Calu3 (cell line): ENCODE data around the gene HDAC4. TPM values are rescaled to one million over a fixed set of nuclear protein-coding genes. Genes with fewer than 3 reads are reported as not detected.

Source experiments
- BruUV-seq: library from RNA; stranded (reverse); fragments of 400-500 nt; replicated peaks from 2 replicates; lab custom pipeline; 2021; lab: Mats Ljungman, UMichigan
- CTCF ChIA-PET: fragments of 300-600 bp; sonication (Branson Sonifier 250); formaldehyde crosslinking; loops from one replicate; lab custom pipeline; 2022; ENCODE audit warnings: antibody characterized with exemption; lab: Charles Lee
- DNase-seq: peaks from one replicate; pipeline ENCODE4 v3.0.0; 2022
- H3K27ac Mint-ChIP-seq: one replicate; pipeline ENCODE4 v1.8.0; 2022; ENCODE audit warnings: mixed read lengths; ENCODE audit not compliant: unreplicated experiment
- H3K27me3 Mint-ChIP-seq: one replicate; pipeline ENCODE4 v1.8.0; 2022; ENCODE audit warnings: mixed read lengths; ENCODE audit not compliant: unreplicated experiment
- H3K36me3 Mint-ChIP-seq: one replicate; pipeline ENCODE4 v1.8.0; 2022; ENCODE audit warnings: mild to moderate bottlenecking, moderate library complexity, mixed read lengths; ENCODE audit not compliant: insufficient read depth, unreplicated experiment
- H3K4me1 Mint-ChIP-seq: one replicate; pipeline ENCODE4 v1.8.0; 2022; ENCODE audit warnings: mild to moderate bottlenecking, low read depth, mixed read lengths; ENCODE audit not compliant: unreplicated experiment
- H3K4me3 Mint-ChIP-seq: one replicate; pipeline ENCODE4 v1.8.0; 2022; ENCODE audit warnings: mild to moderate bottlenecking, low read depth, moderate library complexity, mixed read lengths; ENCODE audit not compliant: unreplicated experiment
- H3K9me3 Mint-ChIP-seq: one replicate; pipeline ENCODE4 v1.8.0; 2022; ENCODE audit warnings: low read depth, mixed read lengths; ENCODE audit not compliant: unreplicated experiment
- CTCF ChIP-seq: fragments of 200-600 bp; IDR thresholded peaks from one replicate; pipeline ENCODE4 v1.8.0; 2022; ENCODE audit warnings: antibody characterized with exemption; ENCODE audit not compliant: unreplicated experiment
- intact Hi-C: fragments of 100-400 bp; cut with micrococcal nuclease; formaldehyde crosslinking; loops from one replicate; pipeline ENCODE4 v1.10.0; 2022; ENCODE audit not compliant: unreplicated experiment
- total RNA-seq: library from RNA; stranded (reverse); gene quantifications from 2 replicates; pipeline ENCODE4 v1.2.3, GENCODE V29; 2022

Gene HDAC4
- total RNA-seq, 1 experiment from 2014 or later: 39.6 TPM

GRCh38 chr2:239171643-239172042 is 229.2 kb downstream of the HDAC4 start:
- Mint-ChIP-seq H3K27ac (no peak overlapping the region), H3K4me3 (no peak overlapping the region), H3K36me3 (no peaks in the 10 kb centered on the region), H3K27me3 (no peaks in the 10 kb centered on the region), H3K9me3 (peaks cover 12% of the 10 kb centered on the region), H3K4me1 (no peaks in the 10 kb centered on the region)
- no peak for DNase-seq
- intact Hi-C loops: no loop called here
- no peak for TF ChIP-seq CTCF
- CTCF ChIA-PET: no interaction called here
- BruUV-seq: no TSS peak

DNA sequence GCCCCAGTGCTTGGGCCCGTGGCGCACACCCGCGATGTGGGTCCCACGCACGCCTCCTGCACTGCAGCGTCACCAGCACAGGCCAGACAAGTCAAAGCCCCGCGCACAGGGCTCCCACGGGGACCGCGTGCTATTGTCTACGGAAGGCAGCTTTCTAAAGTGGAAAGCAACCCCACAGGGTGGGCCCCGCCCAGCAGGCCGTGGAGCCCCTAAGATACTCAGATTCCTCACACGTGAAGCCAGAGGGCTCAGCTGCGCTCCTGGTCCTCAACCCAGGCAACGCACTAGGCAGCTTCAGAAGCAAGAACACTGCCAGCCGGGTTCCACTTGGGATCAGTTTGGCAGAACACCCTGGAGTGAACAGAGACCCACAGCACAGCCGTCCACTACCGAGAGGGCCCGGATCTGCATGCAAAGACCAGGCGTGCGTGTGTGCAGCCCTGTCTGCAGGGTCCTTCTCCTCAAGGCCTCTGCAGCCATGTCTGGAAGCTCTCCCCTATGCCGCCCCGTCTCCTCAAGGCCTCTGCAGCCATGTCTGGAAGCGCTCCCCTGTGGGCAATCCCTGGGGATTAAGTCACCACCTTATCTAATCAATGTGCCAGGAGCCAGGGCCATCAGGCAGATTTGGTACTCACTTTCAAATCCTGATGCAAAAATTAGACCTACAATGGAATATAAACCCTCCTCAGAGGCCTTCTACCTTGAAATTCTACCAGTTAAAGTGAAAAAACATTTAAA is 231.3 kb downstream of the HDAC4 start:
- Mint-ChIP-seq H3K4me1 (no peaks in the 10 kb centered on the region), H3K9me3 (peaks cover 12% of the 10 kb centered on the region), H3K27ac (no peak overlapping the region), H3K36me3 (peaks cover 5% of the 10 kb centered on the region), H3K4me3 (no peak overlapping the region), H3K27me3 (no peaks in the 10 kb centered on the region)
- intact Hi-C loops: no loop called here
- DNase-seq: no peak
- BruUV-seq: no TSS peak
- TF ChIP-seq CTCF: no peak
- CTCF ChIA-PET: no interaction called here

GRCh38 chr2:239168575-239168974 is 232.2 kb downstream of the HDAC4 start:
- DNase-seq: no peak
- peaks cover 7% of the 10 kb centered on the region for H3K36me3 Mint-ChIP-seq

DNA sequence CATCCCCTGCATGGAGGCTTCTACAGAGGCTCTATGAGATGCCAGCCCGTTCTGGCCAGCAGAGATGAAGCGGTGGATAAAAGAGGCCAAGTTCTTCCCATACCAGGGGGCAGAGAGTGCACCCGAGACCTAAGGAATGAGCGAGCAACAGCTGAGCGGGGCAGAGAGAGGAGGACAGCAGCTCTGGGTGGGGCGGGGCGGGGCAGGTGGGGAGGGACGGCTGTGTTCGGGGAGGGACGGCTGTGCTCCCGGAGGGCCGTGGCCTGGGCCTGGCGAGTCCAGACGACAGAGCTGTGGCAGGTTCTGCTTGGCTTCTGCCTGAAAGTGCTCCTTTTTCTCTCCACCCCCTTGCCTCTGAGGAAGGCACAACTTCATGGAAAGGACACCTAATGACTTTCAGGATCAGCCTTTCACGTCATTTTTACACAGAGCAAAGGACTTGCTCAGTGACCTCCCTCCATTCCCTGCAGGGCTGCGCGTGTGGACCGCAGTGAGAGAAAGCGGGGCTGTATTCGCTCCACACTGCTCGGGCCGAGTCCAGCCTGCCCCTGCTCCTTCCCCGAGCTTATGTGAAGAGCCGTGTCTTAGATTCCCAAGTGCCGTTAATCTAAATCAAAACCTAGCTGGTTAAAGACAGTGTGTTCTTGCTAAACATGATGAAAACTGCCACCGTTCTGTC is 232.9 kb downstream of the HDAC4 start:
- no peak for TF ChIP-seq CTCF
- Mint-ChIP-seq H3K9me3 (peaks cover 8% of the 10 kb centered on the region), H3K36me3 (peaks cover 9% of the 10 kb centered on the region), H3K27me3 (no peaks in the 10 kb centered on the region), H3K27ac (no peak overlapping the region), H3K4me1 (no peaks in the 10 kb centered on the region), H3K4me3 (no peak overlapping the region)
- DNase-seq: no peak
- CTCF ChIA-PET: no interaction called here
- BruUV-seq: no TSS peak
- intact Hi-C loops: no loop called here

More at GRCh38 chr2:239168575-239168974, 232.2 kb downstream of the HDAC4 start:
- CTCF ChIA-PET: no interaction called here
- Mint-ChIP-seq H3K4me3 (no peak overlapping the region), H3K9me3 (peaks cover 8% of the 10 kb centered on the region), H3K27ac (no peak overlapping the region), H3K4me1 (no peaks in the 10 kb centered on the region), H3K27me3 (no peaks in the 10 kb centered on the region)
- no peak for TF ChIP-seq CTCF
- intact Hi-C loops: no loop called here
- BruUV-seq: no TSS peak
